Small intestine (tissue), 7 donors: ENCODE results near the gene PARP3. TPM values are rescaled to one million over a fixed set of nuclear protein-coding genes. Genes with fewer than 3 reads are reported as not detected.
A peak's percentile ranks its signal among the peaks of the same experiment; 100 is the strongest.

ENCODE experiments used
- DNase-seq, 2 donors: peaks; one replicate each; pipeline versions ENCODE4 v3.0.0 to v3.0.0-alpha.2; 2013
- FAIRE-seq: peaks from 2 replicates; lab custom pipeline; 2012; peaks lifted over from hg19 to GRCh38; lab: Jason Lieb, UNC
- H3K27ac ChIP-seq, 3 donors: one replicate each; pipeline ENCODE4 v1.5.1; 2013; ENCODE audit warnings: low read length in 2 of 3, mild to moderate bottlenecking in 2 of 3, control low read depth in 1 of 3, inconsistent platforms in 1 of 3, low read depth in 1 of 3, moderate library complexity in 1 of 3
- H3K27me3 ChIP-seq, 3 donors: one replicate each; pipeline ENCODE4 v1.6.1; 2013; ENCODE audit warnings: low read length in 3 of 3, inconsistent platforms in 1 of 3; ENCODE audit not compliant: control insufficient read depth in 3 of 3, insufficient read depth in 3 of 3
- H3K36me3 ChIP-seq, 3 donors: one replicate each; pipeline ENCODE4 v1.6.1; 2013; ENCODE audit warnings: low read length in 3 of 3, inconsistent platforms in 1 of 3, low read depth in 1 of 3, mild to moderate bottlenecking in 1 of 3, moderate library complexity in 1 of 3; ENCODE audit not compliant: control insufficient read depth in 3 of 3, insufficient read depth in 2 of 3
- H3K4me1 ChIP-seq, 3 donors: one replicate each; pipeline ENCODE4 v1.6.1; 2013; ENCODE audit warnings: low read length in 2 of 3, inconsistent platforms in 1 of 3, low read depth in 1 of 3, mild to moderate bottlenecking in 1 of 3, moderate library complexity in 1 of 3; ENCODE audit not compliant: control insufficient read depth in 3 of 3, insufficient read depth in 2 of 3
- H3K4me3 ChIP-seq, 3 donors: one replicate each; pipeline ENCODE4 v1.5.1; 2013; ENCODE audit warnings: low read length in 3 of 3, control low read depth in 1 of 3, inconsistent platforms in 1 of 3, low read depth in 1 of 3, mild to moderate bottlenecking in 1 of 3, moderate library complexity in 1 of 3
- H3K9me3 ChIP-seq, 2 donors: one replicate each; pipeline ENCODE4 v1.6.1; 2013; ENCODE audit warnings: low read depth in 1 of 2, low read length in 1 of 2; ENCODE audit not compliant: control insufficient read depth in 2 of 2, insufficient read depth in 1 of 2
- WGBS, 3 donors: extraction: QIAGEN DNeasy Blood & Tissue Kit; methylation state at CpG; one replicate each; pipeline ENCODE4 v1.1.7; 2013; 5-methylcytosine and 5-hydroxymethylcytosine counted together
- polyA plus RNA-seq, 4 donors: library from polyadenylated mRNA; stranded (reverse) in 3 of 4; unstranded in 1 of 4; fragments of 200-250 nt in 3 of 4; fragments of 120-200 nt in 1 of 4; gene quantifications; one replicate each; pipeline versions ENCODE4 v1.2.1 to v1.2.3, GENCODE V29; 2013
- donor health status: healthy with polysubstance abuse.
- donor health status: control.
- donor health status: control.
- donor health status: Bipolar disorder and iron deficiency.
- donor health status: healthy.

Gene PARP3
- polyA plus RNA-seq, 4 donors: 11.7 to 59.5 (median 35.8) TPM

DNA sequence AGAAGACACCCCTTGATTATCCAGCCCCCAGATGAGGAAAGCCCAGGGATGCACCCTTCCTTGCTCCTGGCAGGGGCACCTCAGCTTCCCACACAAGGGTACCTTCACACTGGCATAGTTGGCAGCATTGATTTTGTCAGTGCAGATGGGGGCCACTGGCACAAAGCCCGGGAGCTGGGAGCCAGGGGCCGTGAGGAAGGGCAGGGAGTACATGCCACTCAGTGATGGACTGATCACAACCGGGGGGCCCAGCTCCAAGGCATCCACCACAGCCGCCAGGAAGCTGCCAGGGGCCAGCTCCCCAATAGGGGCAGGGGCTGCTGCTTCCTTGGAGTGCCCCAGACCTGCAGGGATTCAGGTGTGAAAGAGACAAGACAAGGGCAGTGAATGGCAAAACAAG, 27.7 kb downstream of the PARP3 start:
- no peaks in the 10 kb centered on the region for H3K27me3 ChIP-seq
- H3K4me3 ChIP-seq: no peak overlapping the region
- no peak overlapping the region for H3K27ac ChIP-seq
- DNase-seq (no peak), FAIRE-seq (no peak)
- peaks cover 0 to 28% (median 0%) of the 10 kb centered on the region in 3 donors for H3K36me3 ChIP-seq
- no peaks in the 10 kb centered on the region for H3K9me3 ChIP-seq
- peaks cover 0 to 31% (median 10%) of the 10 kb centered on the region in 3 donors for H3K4me1 ChIP-seq
- 57 to 73% (median 73%) methylated on average over 4 of the region's 4 CpGs for WGBS, 3 donors

DNA sequence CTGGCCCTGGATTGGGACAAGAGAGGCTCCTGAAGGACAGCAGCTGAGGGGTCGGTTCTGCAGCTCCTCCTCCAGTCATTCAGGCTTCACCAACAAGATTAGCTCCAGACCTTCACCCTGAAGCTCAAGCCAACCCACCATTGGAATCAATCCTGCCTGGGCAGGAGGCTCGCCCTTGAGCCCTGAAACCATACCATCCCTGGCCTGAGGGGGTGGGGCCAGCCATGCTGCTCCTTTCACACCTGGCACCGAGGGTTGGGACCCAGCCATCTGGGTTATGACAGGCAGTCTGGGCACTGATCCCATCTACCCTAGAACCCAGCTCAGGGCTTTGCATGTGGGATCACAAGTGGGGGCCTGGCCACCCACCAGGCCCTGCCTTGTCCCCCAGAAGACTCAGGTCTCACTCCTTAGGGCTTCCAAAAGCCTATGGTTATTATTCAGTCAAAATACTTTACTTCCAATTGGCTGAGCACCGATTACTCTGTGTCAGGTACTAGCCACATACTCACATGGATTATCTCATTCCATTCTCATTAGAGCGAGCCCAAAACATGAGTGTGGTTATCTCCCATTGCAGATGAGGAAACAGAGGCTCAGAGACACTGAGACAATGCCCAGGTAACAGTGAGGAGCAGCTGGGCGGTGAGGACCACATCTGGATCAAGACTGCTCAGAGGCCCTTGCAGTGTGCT, 28.6 kb downstream of the PARP3 start:
- Histone ChIP-seq H3K4me1 (peaks cover 0 to 33% (median 10%) of the 10 kb centered on the region in 3 donors), H3K27ac (no peak overlapping the region), H3K36me3 (peaks cover 0 to 28% (median 0%) of the 10 kb centered on the region in 3 donors), H3K4me3 (no peak overlapping the region), H3K27me3 (no peaks in the 10 kb centered on the region), H3K9me3 (no peaks in the 10 kb centered on the region)
- FAIRE-seq (no peak), DNase-seq (peak in 1 of 2 donors; percentile 42)
- WGBS, 3 donors: 37 to 69% (median 51%) methylated on average over 6 of the region's 6 CpGs

DNA sequence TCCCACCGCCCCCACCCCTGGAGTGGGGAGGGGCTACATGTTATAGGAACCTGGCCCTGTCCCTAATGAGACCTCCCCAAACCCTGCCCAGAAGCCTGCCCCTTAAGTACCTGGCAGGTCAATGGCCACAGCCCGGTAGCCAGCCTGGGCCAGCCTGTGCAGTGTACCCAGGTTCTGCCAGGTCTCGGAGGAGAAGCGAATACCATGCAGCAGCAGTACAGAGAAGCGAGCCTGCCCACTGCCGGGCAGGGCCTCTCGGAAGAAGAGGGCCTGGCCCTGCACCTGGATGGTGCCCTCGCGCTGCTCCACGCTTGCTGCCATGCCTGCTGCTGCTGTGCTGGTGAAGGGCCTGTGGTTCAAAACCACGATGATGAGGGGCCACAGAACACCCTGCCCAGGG, 29.2 kb downstream of the PARP3 start:
- DNase-seq: no peak
- Histone ChIP-seq H3K36me3 (peaks cover 0 to 28% (median 0%) of the 10 kb centered on the region in 3 donors), H3K9me3 (no peaks in the 10 kb centered on the region), H3K27me3 (no peaks in the 10 kb centered on the region), H3K4me1 (peaks cover 0 to 32% (median 10%) of the 10 kb centered on the region in 3 donors), H3K4me3 (no peak overlapping the region), H3K27ac (no peak overlapping the region)
- WGBS, 3 donors: 77 to 91% (median 84%) methylated on average over 10 to 11 of the region's 11 CpGs
- FAIRE-seq: no peak

GRCh38 chr3:51974277-51974962, 32.3 kb downstream of the PARP3 start:
- no peak for FAIRE-seq
- Histone ChIP-seq H3K9me3 (no peaks in the 10 kb centered on the region), H3K4me3 (peak overlapping the region; percentile 43 to 90 (median 53)), H3K27ac (peak overlapping the region; percentile 86 to 98 (median 95)), H3K27me3 (no peaks in the 10 kb centered on the region), H3K4me1 (peaks cover 0 to 16% (median 6%) of the 10 kb centered on the region in 3 donors), H3K36me3 (peaks cover 0 to 30% (median 0%) of the 10 kb centered on the region in 3 donors)
- WGBS, 3 donors: 6 to 15% (median 10%) methylated on average over 30 of the region's 30 CpGs
- peak in 1 of 2 donors; percentile 37 for DNase-seq

GRCh38 chr3:51974963-51975851, 33.0 kb downstream of the PARP3 start, which contains the start of gene ABHD14A:
ABHD14A (plus strand) TSS chr3:51975064; CDS start chr3:51975136, 72 bp downstream.
- H3K36me3 ChIP-seq: peaks cover 0 to 24% (median 0%) of the 10 kb centered on the region in 3 donors
- H3K4me1 ChIP-seq: peaks cover 0 to 16% (median 6%) of the 10 kb centered on the region in 3 donors
- no peaks in the 10 kb centered on the region for H3K9me3 ChIP-seq
- FAIRE-seq (no peak), DNase-seq (peak; percentile 90 to 95)
- peak within 1 kb of the TSS; percentile 86 to 98 (median 95) for H3K27ac ChIP-seq
- H3K4me3 ChIP-seq: peak within 1 kb of the TSS; percentile 63 to 90 (median 65)
- 0 to 1% (median 0%) methylated on average over 61 to 63 of the region's 63 CpGs for WGBS, 3 donors
- H3K27me3 ChIP-seq: no peaks in the 10 kb centered on the region

- FAIRE-seq: no peak
- no peaks in the 10 kb centered on the region for H3K27me3 ChIP-seq
- peak overlapping the region; percentile 86 to 98 (median 95) for H3K27ac ChIP-seq
- peak overlapping the region in 2 of 3 donors; percentile 53 to 90 for H3K4me3 ChIP-seq
- peak in 1 of 2 donors; percentile 71 for DNase-seq
- WGBS, 3 donors: 41 to 45% (median 43%) methylated on average over 46 of the region's 46 CpGs
- peaks cover 0 to 24% (median 0%) of the 10 kb centered on the region in 3 donors for H3K36me3 ChIP-seq
- H3K9me3 ChIP-seq: no peaks in the 10 kb centered on the region
- peaks cover 1 to 23% (median 6%) of the 10 kb centered on the region in 3 donors for H3K4me1 ChIP-seq
These were observed 33.8 kb downstream of the PARP3 start for GRCh38 chr3:51975852-51976549.

DNA sequence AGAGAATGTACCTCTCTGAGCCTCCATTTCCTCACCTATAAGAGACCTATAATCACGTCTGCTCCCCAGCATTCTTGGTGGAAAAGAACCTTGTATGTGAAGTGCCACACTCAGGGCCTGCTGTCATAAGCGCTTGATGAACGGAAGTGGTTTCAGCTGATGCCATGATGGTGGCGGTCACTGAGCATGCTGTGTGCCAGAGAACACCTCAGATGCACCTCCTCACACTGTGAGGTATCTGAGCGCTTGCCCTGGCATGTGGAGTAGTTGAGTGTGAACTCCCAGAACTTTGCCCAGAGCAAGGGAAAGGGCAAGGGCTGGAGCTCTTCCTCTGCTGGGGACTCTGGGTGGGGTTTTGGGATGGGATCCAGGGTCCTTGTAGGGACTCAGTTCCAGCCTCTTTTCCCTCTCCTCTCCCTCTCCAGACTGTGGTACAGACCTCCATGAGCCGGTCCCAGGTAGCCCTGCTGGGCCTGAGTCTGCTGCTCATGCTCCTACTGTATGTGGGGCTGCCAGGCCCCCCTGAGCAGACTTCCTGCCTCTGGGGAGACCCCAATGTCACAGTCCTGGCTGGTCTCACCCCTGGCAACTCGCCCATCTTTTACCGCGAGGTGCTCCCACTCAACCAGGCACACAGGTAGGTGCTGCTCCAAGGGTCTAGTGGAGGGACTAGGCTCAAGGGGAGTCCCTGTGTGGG, 35.4 kb downstream of the PARP3 start:
- DNase-seq: peak in 1 of 2 donors; percentile 57

More for the DNA sequence above, 35.4 kb downstream of the PARP3 start:
- WGBS, 3 donors: 75 to 90% (median 85%) methylated on average over 9 of the region's 9 CpGs
- Histone ChIP-seq H3K36me3 (peaks cover 0 to 22% (median 0%) of the 10 kb centered on the region in 3 donors), H3K27me3 (no peaks in the 10 kb centered on the region), H3K4me3 (no peak overlapping the region), H3K4me1 (peaks cover 4 to 39% (median 9%) of the 10 kb centered on the region in 3 donors), H3K27ac (no peak overlapping the region), H3K9me3 (no peaks in the 10 kb centered on the region)
- no peak for FAIRE-seq
